Peyer's patch (tissue), 4 donors: Measurements from ENCODE around the gene SIAH3.

ENCODE experiments used
- CTCF ChIP-seq, 6 experiments: fragments of 450-650 bp in 4 of 6; fragments of 200-600 bp in 2 of 6; sonication (generic) in 1 of 6; IDR thresholded peaks; one replicate each; pipeline ENCODE4 v1.5.1; 2017 to 2019; ENCODE audit warnings: antibody characterized with exemption in 6 of 6, mild to moderate bottlenecking in 3 of 6, moderate library complexity in 1 of 6
- POLR2A ChIP-seq, 2 donors: fragments of 450-650 bp; IDR thresholded peaks; one replicate each; pipeline ENCODE4 v1.5.1; 2017; ENCODE audit warnings: antibody characterized with exemption in 2 of 2, mild to moderate bottlenecking in 2 of 2, moderate library complexity in 2 of 2

- TF ChIP-seq CTCF (IDR thresholded peaks at IDR 0.05) (no peak), POLR2A (IDR thresholded peaks at IDR 0.05) (no peak)
Measured at GRCh38 chr13:45783346-45784043, 68.1 kb downstream of the SIAH3 start.
